IMR-90 (cell line): ENCODE measurements around the gene UBL4A. TPM values are rescaled to one million over a fixed set of nuclear protein-coding genes. Genes with fewer than 3 reads are reported as not detected.
A peak's percentile ranks its signal among the peaks of the same experiment; 100 is the strongest.

Source experiments
- ATAC-seq: fragments of 200-7000 bp; cut with Tn5 transposase; 2 replicates; pipeline ENCODE4 v1.9.1; 2020; ENCODE audit warnings: low read depth, mild to moderate bottlenecking, moderate library complexity
- BruUV-seq: library from RNA; stranded (reverse); fragments of 400-500 nt; replicated peaks from 2 replicates; lab custom pipeline; 2021; lab: Mats Ljungman, UMichigan
- CTCF ChIA-PET: fragments of 300-600 bp; formaldehyde crosslinking; extraction: SDS; loops from one replicate; lab custom pipeline; 2021; ENCODE audit warnings: antibody characterized with exemption; lab: Yijun Ruan, JAX
- POLR2A ChIA-PET: fragments of 300-600 bp; sonication (Branson Sonifier 250); formaldehyde crosslinking; loops from one replicate; lab custom pipeline; 2022; ENCODE audit warnings: antibody characterized with exemption; ENCODE audit not compliant: unreplicated experiment; lab: Charles Lee
- DNase-seq: peaks from one replicate; pipeline ENCODE4 v3.0.0; 2013
- H2AFZ ChIP-seq: replicated peaks from 2 replicates; pipeline ENCODE3; 2013; ENCODE audit warnings: low read length, mild to moderate bottlenecking; ENCODE audit not compliant: poor library complexity
- H2AK5ac ChIP-seq: 2 replicates; pipeline ENCODE4 v1.6.1; 2013; ENCODE audit warnings: low read depth, low read length, inconsistent platforms
- H2AK9ac ChIP-seq: replicated peaks from 2 replicates; pipeline ENCODE3; 2013; ENCODE audit warnings: mild to moderate bottlenecking, low read depth, low read length, moderate library complexity; ENCODE audit not compliant: poor library complexity
- H2BK120ac ChIP-seq: 2 replicates; pipeline ENCODE4 v1.6.1; 2013; ENCODE audit warnings: low read depth, low read length, inconsistent platforms
- H2BK15ac ChIP-seq: 3 replicates; pipeline ENCODE4 v1.6.1; 2013; ENCODE audit warnings: low read depth, low read length, inconsistent platforms
- H2BK20ac ChIP-seq: 2 replicates; pipeline ENCODE4 v1.6.1; 2013; ENCODE audit warnings: low read depth, mild to moderate bottlenecking, inconsistent platforms, low read length, moderate library complexity
- H2BK5ac ChIP-seq: 2 replicates; pipeline ENCODE4 v1.6.1; 2013; ENCODE audit warnings: mild to moderate bottlenecking, low read depth, low read length, inconsistent platforms; ENCODE audit not compliant: poor library complexity, severe bottlenecking
- H3K14ac ChIP-seq: replicated peaks from 2 replicates; pipeline ENCODE4 v1.6.1; 2013; ENCODE audit warnings: low read depth, low read length, inconsistent platforms
- H3K18ac ChIP-seq: 2 replicates; pipeline ENCODE4 v1.6.1; 2013; ENCODE audit warnings: low read depth, low read length, control low read depth
- H3K23ac ChIP-seq: 2 replicates; pipeline ENCODE4 v1.6.1; 2013; ENCODE audit warnings: low read depth, low read length, inconsistent platforms
- H3K27ac ChIP-seq: 2 replicates; pipeline ENCODE4 v1.5.1; 2013; ENCODE audit warnings: mild to moderate bottlenecking, control low read depth, low read length; ENCODE audit not compliant: insufficient read depth
- H3K27me3 ChIP-seq: 2 replicates; pipeline ENCODE4 v1.6.1; 2013; ENCODE audit warnings: low read length; ENCODE audit not compliant: control insufficient read depth, insufficient read depth
- H3K36me3 ChIP-seq: 2 replicates; pipeline ENCODE4 v1.6.1; 2013; ENCODE audit warnings: low read length, mixed read lengths; ENCODE audit not compliant: control insufficient read depth, insufficient read depth
- H3K4ac ChIP-seq: 2 replicates; pipeline ENCODE4 v1.6.1; 2013; ENCODE audit warnings: low read depth, low read length, inconsistent platforms
- H3K4me1 ChIP-seq: 2 replicates; pipeline ENCODE4 v1.6.1; 2013; ENCODE audit warnings: low read length, mixed read lengths; ENCODE audit not compliant: control insufficient read depth, insufficient read depth
- H3K4me2 ChIP-seq: 2 replicates; pipeline ENCODE4 v1.6.1; 2013; ENCODE audit warnings: low read depth, mild to moderate bottlenecking, control low read depth, low read length, moderate library complexity
- H3K4me3 ChIP-seq: 2 replicates; pipeline ENCODE4 v1.5.1; 2013; ENCODE audit warnings: low read depth, mild to moderate bottlenecking, control low read depth, low read length, moderate library complexity; ENCODE audit not compliant: insufficient read depth
- H3K56ac ChIP-seq: 2 replicates; pipeline ENCODE4 v1.6.1; 2013; ENCODE audit warnings: low read length, inconsistent platforms; ENCODE audit not compliant: insufficient read depth; ENCODE audit errors: extremely low read depth
- H3K79me1 ChIP-seq, 2 experiments: 2 replicates each; pipeline ENCODE4 v1.6.1; 2013; ENCODE audit warnings: low read length in 2 of 2, inconsistent platforms in 1 of 2, low read depth in 1 of 2
- H3K9ac ChIP-seq: 2 replicates; pipeline ENCODE4 v1.6.1; 2013; ENCODE audit warnings: low read depth, low read length, control low read depth
- H3K9me1 ChIP-seq: 2 replicates; pipeline ENCODE4 v1.6.1; 2013; ENCODE audit warnings: low read length, inconsistent platforms; ENCODE audit not compliant: insufficient read depth
- H3K9me3 ChIP-seq: 2 replicates; pipeline ENCODE4 v1.6.1; 2013; ENCODE audit warnings: low read length; ENCODE audit not compliant: control insufficient read depth, insufficient read depth
- H4K20me1 ChIP-seq: 2 replicates; pipeline ENCODE4 v1.6.1; 2013; ENCODE audit warnings: low read length, inconsistent platforms; ENCODE audit not compliant: insufficient read depth
- H4K5ac ChIP-seq: 2 replicates; pipeline ENCODE4 v1.6.1; 2013; ENCODE audit warnings: mild to moderate bottlenecking, low read depth, low read length, control low read depth
- H4K8ac ChIP-seq, 2 experiments: 2 replicates each; pipeline ENCODE4 v1.6.1; 2013; ENCODE audit warnings: low read depth in 2 of 2, low read length in 2 of 2, control low read depth in 1 of 2, inconsistent platforms in 1 of 2
- H4K91ac ChIP-seq: 2 replicates; pipeline ENCODE4 v1.6.1; 2013; ENCODE audit warnings: low read depth, low read length, inconsistent platforms; ENCODE audit not compliant: insufficient read depth
- SMC3 ChIP-seq: fragments of 150-350 bp; IDR thresholded peaks from 2 replicates; pipeline ENCODE4 v1.6.1; 2016; ENCODE audit warnings: low read depth, mild to moderate bottlenecking, antibody characterized with exemption, low read length, moderate library complexity
- WGBS, 2 experiments: methylation state at CpG; one replicate each; pipeline versions ENCODE4 v1.1.5 to v1.1.7; 2013; ENCODE audit warnings: missing lambda C conversion rate in 2 of 2; ENCODE audit not compliant: insufficient read length in 1 of 2; ENCODE audit errors: extremely low coverage in 2 of 2; 5-methylcytosine and 5-hydroxymethylcytosine counted together
- dilution Hi-C: fragments of 300-500 bp; cut with HindIII; formaldehyde crosslinking; loops from one replicate; pipeline ENCODE4 v1.14.3; 2018; ENCODE audit warnings: low sequenced_read_pairs; ENCODE audit not compliant: unreplicated experiment
- in situ Hi-C: fragments of 300-500 bp; cut with MboI; formaldehyde crosslinking; loops from 3 replicates; pipeline ENCODE4 v1.14.3; 2019; ENCODE audit warnings: low sequenced_read_pairs, inconsistent platforms, mixed read lengths
- intact Hi-C: fragments of 100-400 bp; cut with micrococcal nuclease; formaldehyde crosslinking; loops from 2 replicates; pipeline ENCODE4 v1.10.0; 2022
- polyA plus RNA-seq, 3 experiments: library from polyadenylated mRNA; depleted of rRNA; stranded (reverse); fragments of >200 nt; gene quantifications; 2 replicates each; pipeline ENCODE4 v1.2.3, GENCODE V29; 2012; ENCODE audit warnings: low replicate concordance in 1 of 3
- total RNA-seq: library from RNA; depleted of rRNA; stranded (reverse); fragments of >200 nt; gene quantifications from 2 replicates; pipeline ENCODE4 v1.2.3, GENCODE V29; 2012

UBL4A gene
- total and polyA plus RNA-seq, 2 of the 4 experiments (the other 2 are of a cell fraction) = 24.6 to 28.3 TPM

DNA sequence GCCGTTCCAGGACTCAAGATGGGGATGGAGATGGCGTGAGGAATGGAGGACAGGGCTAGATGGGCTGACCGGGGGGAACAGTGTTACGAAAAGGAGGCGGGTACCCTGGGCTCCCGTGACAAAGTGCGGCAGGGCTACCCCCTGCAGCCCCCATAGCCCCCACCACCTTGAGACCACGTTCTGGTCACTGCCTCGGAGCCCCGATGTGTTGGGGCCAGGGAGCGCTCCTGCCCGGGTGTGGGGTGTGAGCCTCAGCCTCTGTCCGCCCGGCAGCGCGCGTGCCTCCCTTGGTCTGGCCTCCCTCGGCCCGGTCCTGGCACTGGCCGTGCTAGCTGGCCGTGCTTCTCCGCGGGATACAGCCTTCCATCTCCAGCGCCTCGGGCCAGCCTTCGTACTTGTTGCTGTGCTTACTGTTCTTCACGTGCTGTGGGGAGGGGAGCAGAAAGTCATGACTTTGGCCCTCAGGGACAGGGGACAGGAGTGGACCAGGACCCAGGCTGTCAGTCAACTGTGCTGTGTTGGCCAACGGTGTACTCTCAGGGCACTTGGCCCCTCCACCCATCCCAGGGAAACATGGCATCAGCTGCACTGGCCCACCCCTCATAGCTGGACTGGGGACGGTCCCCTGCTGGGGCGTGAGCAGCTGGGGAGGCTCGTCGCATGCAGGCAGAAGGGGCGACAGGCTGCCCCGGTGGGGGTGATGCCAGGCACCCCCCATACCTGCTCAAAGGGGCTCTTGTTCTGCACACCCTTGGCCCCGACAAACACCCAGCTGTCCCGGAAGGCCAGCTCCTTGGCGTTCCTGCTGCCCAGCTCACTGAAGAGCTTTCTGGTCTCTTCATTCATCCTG, 20.3 kb upstream of the UBL4A start:
- H3K27me3 ChIP-seq = no peaks in the 10 kb centered on the region
- peaks cover 4% of the 10 kb centered on the region; the same call in 1 of the 2 replicates for H3K9me1 ChIP-seq
- no peak overlapping the region for H3K27ac ChIP-seq
- dilution Hi-C loops = no loop called here
- no peaks in the 10 kb centered on the region for H4K20me1 ChIP-seq
- H3K36me3 ChIP-seq = peaks cover 10% of the 10 kb centered on the region; the same call in 1 of the 2 replicates
- ChIA-PET CTCF (no interaction called here), POLR2A (no interaction called here)
- DNase-seq (no peak), ATAC-seq (no peak)
- H3K14ac ChIP-seq = no peak overlapping the region
- no peak overlapping the region for H2BK120ac ChIP-seq
- no TSS peak for BruUV-seq
- no peak overlapping the region for H2BK5ac ChIP-seq
- peak overlapping the region; percentile 21 for H2AFZ ChIP-seq
- no peak overlapping the region for H3K4ac ChIP-seq
- H3K9ac ChIP-seq = no peak overlapping the region
- H3K18ac ChIP-seq = no peak overlapping the region
- no peak overlapping the region for H4K8ac ChIP-seq
- no peak overlapping the region for H4K5ac ChIP-seq
- no peak overlapping the region for H2BK15ac ChIP-seq
- H3K4me3 ChIP-seq = no peak overlapping the region
- H3K4me1 ChIP-seq = peaks cover 2% of the 10 kb centered on the region; the same call in 1 of the 2 replicates
- no peak overlapping the region for H2AK5ac ChIP-seq
- intact Hi-C loops = no loop called here
- H3K23ac ChIP-seq = no peak overlapping the region
- H3K79me1 ChIP-seq = no peaks in the 10 kb centered on the region; a peak in 1 of 4 replicates
- peaks cover 5% of the 10 kb centered on the region; the same call in 1 of the 2 replicates for H3K9me3 ChIP-seq
- H2AK9ac ChIP-seq = no peak overlapping the region
- no peak overlapping the region for H2BK20ac ChIP-seq
- no peak overlapping the region for H3K56ac ChIP-seq
- no peak for TF ChIP-seq SMC3
- no peak overlapping the region for H3K4me2 ChIP-seq
- WGBS, 2 experiments = 97% methylated on average over 9 of the region's 37 CpGs; no CpG with 5 or more reads in 1 of the 2 experiments
- no peak overlapping the region for H4K91ac ChIP-seq
- in situ Hi-C loops = no loop called here
